NT2/D1 (cell line): ENCODE measurements around the gene SLC6A18.

ENCODE experiments used
- SUZ12 ChIP-seq: IDR thresholded peaks from 2 replicates; pipeline ENCODE4 v1.6.1; 2011; ENCODE audit not compliant: insufficient read length, insufficient read depth; ENCODE audit errors: extremely low read depth
- YY1 ChIP-seq: IDR thresholded peaks from 2 replicates; pipeline ENCODE4 v1.6.1; 2011; ENCODE audit not compliant: insufficient read length, insufficient read depth
- ZNF274 ChIP-seq: IDR thresholded peaks from 2 replicates; pipeline ENCODE4 v1.6.1; 2011; ENCODE audit warnings: mild to moderate bottlenecking, low read depth, low read length

GRCh38 chr5:1219768-1220100, 5.4 kb upstream of the SLC6A18 start:
- TF ChIP-seq YY1 (no peak), SUZ12 (no peak), ZNF274 (no peak)
